ENCODE measurements around the gene SLC6A8. TPM values are rescaled to one million over a fixed set of nuclear protein-coding genes. Genes with fewer than 3 reads are reported as not detected.

SLC6A8 gene
- total and polyA plus RNA-seq, 2 of the 4 experiments (the other 2 are of a cell fraction), result 7.2 to 25.5 TPM

DNA sequence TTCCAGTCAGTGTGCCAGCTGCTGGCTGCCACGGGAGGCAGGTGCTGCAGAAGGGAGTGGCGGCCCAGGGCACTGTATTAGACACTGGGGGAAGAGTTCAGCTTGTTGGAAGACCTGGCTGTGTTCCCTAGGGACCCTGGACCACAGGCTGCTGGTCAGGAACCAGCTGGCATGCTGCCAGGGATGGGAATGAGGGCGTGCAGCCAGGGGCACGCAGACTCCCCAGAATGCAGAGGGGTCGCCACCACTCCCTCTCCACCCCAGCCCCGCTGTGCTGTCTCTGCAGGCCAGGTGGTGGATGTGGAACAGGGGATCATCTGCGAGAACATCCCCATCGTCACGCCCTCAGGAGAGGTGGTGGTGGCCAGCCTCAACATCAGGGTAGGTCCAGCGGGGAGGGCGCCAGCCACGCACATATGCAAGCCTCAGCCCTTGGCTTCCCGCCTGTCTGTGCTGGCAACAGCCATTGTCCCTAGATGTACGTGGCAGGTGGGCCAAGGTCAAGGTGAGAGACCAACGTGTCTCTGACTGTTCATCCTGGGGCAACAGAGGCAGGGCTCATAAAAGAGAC, 49.2 kb downstream of the SLC6A8 start:
- no peak for DNase-seq
- in situ Hi-C loops (cut with MboI; ENCODE audit: low sequenced_read_pairs), result no loop called here

More for the DNA sequence above, 49.2 kb downstream of the SLC6A8 start:
- intact Hi-C loops (cut with micrococcal nuclease) (no loop called here), dilution Hi-C loops (cut with HindIII; ENCODE audit: low sequenced_read_pairs, unreplicated experiment) (no loop called here)
- no peak overlapping the region for H3K4me2 ChIP-seq (ENCODE audit: low read depth, low read length)
- no peak overlapping the region for H3K4me3 ChIP-seq (ENCODE audit: insufficient read depth, low read depth, low read length)
- no TSS peak for BruUV-seq (replicated peaks)
- 62% methylated on average over 8 of the region's 15 CpGs; no CpG with 5 or more reads in 1 of the 2 experiments for WGBS, 2 experiments (ENCODE audit: extremely low coverage in 2 of 2, insufficient read length in 1 of 2)
- H4K20me1 ChIP-seq (ENCODE audit: insufficient read depth, low read length), result no peaks in the 10 kb centered on the region
- H2BK20ac ChIP-seq (ENCODE audit: low read depth, low read length), result no peak overlapping the region
- H2AK5ac ChIP-seq (ENCODE audit: low read depth, low read length), result no peak overlapping the region
- no peak for TF ChIP-seq RAD21 (IDR thresholded peaks at IDR 0.05; ENCODE audit: low read length)
- TF ChIP-seq MXI1 (IDR thresholded peaks at IDR 0.05; ENCODE audit: borderline replicate concordance, low read depth, low read length), result no peak
- TF ChIP-seq, protein P1, sequence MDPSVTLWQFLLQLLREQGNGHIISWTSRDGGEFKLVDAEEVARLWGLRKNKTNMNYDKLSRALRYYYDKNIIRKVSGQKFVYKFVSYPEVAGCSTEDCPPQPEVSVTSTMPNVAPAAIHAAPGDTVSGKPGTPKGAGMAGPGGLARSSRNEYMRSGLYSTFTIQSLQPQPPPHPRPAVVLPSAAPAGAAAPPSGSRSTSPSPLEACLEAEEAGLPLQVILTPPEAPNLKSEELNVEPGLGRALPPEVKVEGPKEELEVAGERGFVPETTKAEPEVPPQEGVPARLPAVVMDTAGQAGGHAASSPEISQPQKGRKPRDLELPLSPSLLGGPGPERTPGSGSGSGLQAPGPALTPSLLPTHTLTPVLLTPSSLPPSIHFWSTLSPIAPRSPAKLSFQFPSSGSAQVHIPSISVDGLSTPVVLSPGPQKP (IDR thresholded peaks at IDR 0.05; ENCODE audit: borderline replicate concordance, low read depth, low read length), result no peak
- TF ChIP-seq RFX5 (IDR thresholded peaks at IDR 0.05; ENCODE audit: low read depth, low read length), result no peak
- TF ChIP-seq MAFK (IDR thresholded peaks at IDR 0.05; ENCODE audit: low read depth, low read length), result no peak
- TF ChIP-seq MAZ (IDR thresholded peaks at IDR 0.05; ENCODE audit: borderline replicate concordance, low read depth, low read length), result no peak
- TF ChIP-seq NFE2L2 (IDR thresholded peaks at IDR 0.05; ENCODE audit: low read depth, low read length), result no peak
- no peak for TF ChIP-seq CEBPB (IDR thresholded peaks at IDR 0.05; ENCODE audit: low read depth, low read length)
- TF ChIP-seq FOS (IDR thresholded peaks at IDR 0.05; ENCODE audit: low read depth, low read length), result no peak
- no peak for TF ChIP-seq SMC3 (IDR thresholded peaks at IDR 0.05; ENCODE audit: low read depth, low read length)
- TF ChIP-seq CHD1 (IDR thresholded peaks at IDR 0.05; ENCODE audit: low read depth, low read length), result no peak
- TF ChIP-seq, protein P2, sequence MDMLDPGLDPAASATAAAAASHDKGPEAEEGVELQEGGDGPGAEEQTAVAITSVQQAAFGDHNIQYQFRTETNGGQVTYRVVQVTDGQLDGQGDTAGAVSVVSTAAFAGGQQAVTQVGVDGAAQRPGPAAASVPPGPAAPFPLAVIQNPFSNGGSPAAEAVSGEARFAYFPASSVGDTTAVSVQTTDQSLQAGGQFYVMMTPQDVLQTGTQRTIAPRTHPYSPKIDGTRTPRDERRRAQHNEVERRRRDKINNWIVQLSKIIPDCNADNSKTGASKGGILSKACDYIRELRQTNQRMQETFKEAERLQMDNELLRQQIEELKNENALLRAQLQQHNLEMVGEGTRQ (IDR thresholded peaks at IDR 0.05; ENCODE audit: low read depth, low read length), result no peak
- TF ChIP-seq RCOR1 (IDR thresholded peaks at IDR 0.05; ENCODE audit: insufficient replicate concordance, low read length), result no peak
- no peak overlapping the region for H2BK5ac ChIP-seq (ENCODE audit: low read depth, low read length, poor library complexity, severe bottlenecking)
- peaks cover 10% of the 10 kb centered on the region; the same call in 1 of the 2 replicates for H3K36me3 ChIP-seq (ENCODE audit: control insufficient read depth, insufficient read depth, low read length)
- H4K8ac ChIP-seq (ENCODE audit: low read depth in 2 of 2, low read length in 2 of 2), result no peak overlapping the region
- no peak overlapping the region for H2BK120ac ChIP-seq (ENCODE audit: low read depth, low read length)
- H3K14ac ChIP-seq (replicated peaks; ENCODE audit: low read depth, low read length), result no peak overlapping the region
- no peak overlapping the region for H3K9ac ChIP-seq (ENCODE audit: low read depth, low read length)
- H3K4me1 ChIP-seq (ENCODE audit: control insufficient read depth, insufficient read depth, low read length), result no peaks in the 10 kb centered on the region
- H3K27ac ChIP-seq (ENCODE audit: insufficient read depth, low read length), result no peak overlapping the region
- ATAC-seq (ENCODE audit: low read depth), result no peak
- no peak overlapping the region for H4K5ac ChIP-seq (ENCODE audit: low read depth, low read length)
- no peak overlapping the region for H3K23ac ChIP-seq (ENCODE audit: low read depth, low read length)
- ChIA-PET CTCF (no interaction called here), POLR2A (ENCODE audit: unreplicated experiment) (no interaction called here)
- no peaks in the 10 kb centered on the region for H3K79me1 ChIP-seq (ENCODE audit: low read depth in 1 of 2, low read length in 2 of 2)
- no peak overlapping the region for H3K18ac ChIP-seq (ENCODE audit: low read depth, low read length)
- no peaks in the 10 kb centered on the region for H3K9me1 ChIP-seq (ENCODE audit: insufficient read depth, low read length)
- H2AFZ ChIP-seq (replicated peaks; ENCODE audit: low read length, poor library complexity), result peak overlapping the region; percentile 51
- no peak overlapping the region for H2AK9ac ChIP-seq (replicated peaks; ENCODE audit: low read depth, low read length, poor library complexity)
- H4K91ac ChIP-seq (ENCODE audit: insufficient read depth, low read depth, low read length), result no peak overlapping the region
- no peak overlapping the region for H3K56ac ChIP-seq (ENCODE audit: extremely low read depth, insufficient read depth, low read length)
- no peak overlapping the region for H2BK15ac ChIP-seq (ENCODE audit: low read depth, low read length)
- H3K9me3 ChIP-seq (ENCODE audit: control insufficient read depth, insufficient read depth, low read length), result 0 out of 2 replicates have a peak, but pooled peaks cover 1% of the 10 kb centered on the region
- no peak overlapping the region for H3K4ac ChIP-seq (ENCODE audit: low read depth, low read length)
- H3K27me3 ChIP-seq (ENCODE audit: control insufficient read depth, insufficient read depth, low read length), result no peaks in the 10 kb centered on the region
